IMR-90 (cell line): ENCODE measurements around the gene PROM2. TPM values are rescaled to one million over a fixed set of nuclear protein-coding genes. Genes with fewer than 3 reads are reported as not detected.

Experiments used
- ATAC-seq: fragments of 200-7000 bp; cut with Tn5 transposase; 2 replicates; pipeline ENCODE4 v1.9.1; 2020; ENCODE audit warnings: low read depth, mild to moderate bottlenecking, moderate library complexity
- BruUV-seq: library from RNA; stranded (reverse); fragments of 400-500 nt; replicated peaks from 2 replicates; lab custom pipeline; 2021; lab: Mats Ljungman, UMichigan
- CTCF ChIA-PET: fragments of 300-600 bp; formaldehyde crosslinking; extraction: SDS; loops from one replicate; lab custom pipeline; 2021; ENCODE audit warnings: antibody characterized with exemption; lab: Yijun Ruan, JAX
- POLR2A ChIA-PET: fragments of 300-600 bp; sonication (Branson Sonifier 250); formaldehyde crosslinking; loops from one replicate; lab custom pipeline; 2022; ENCODE audit warnings: antibody characterized with exemption; ENCODE audit not compliant: unreplicated experiment; lab: Charles Lee
- DNase-seq: peaks from one replicate; pipeline ENCODE4 v3.0.0; 2013
- H2AFZ ChIP-seq: replicated peaks from 2 replicates; pipeline ENCODE3; 2013; ENCODE audit warnings: low read length, mild to moderate bottlenecking; ENCODE audit not compliant: poor library complexity
- H2AK5ac ChIP-seq: 2 replicates; pipeline ENCODE4 v1.6.1; 2013; ENCODE audit warnings: low read depth, low read length, inconsistent platforms
- H2AK9ac ChIP-seq: replicated peaks from 2 replicates; pipeline ENCODE3; 2013; ENCODE audit warnings: mild to moderate bottlenecking, low read depth, low read length, moderate library complexity; ENCODE audit not compliant: poor library complexity
- H2BK120ac ChIP-seq: 2 replicates; pipeline ENCODE4 v1.6.1; 2013; ENCODE audit warnings: low read depth, low read length, inconsistent platforms
- H2BK15ac ChIP-seq: 3 replicates; pipeline ENCODE4 v1.6.1; 2013; ENCODE audit warnings: low read depth, low read length, inconsistent platforms
- H2BK20ac ChIP-seq: 2 replicates; pipeline ENCODE4 v1.6.1; 2013; ENCODE audit warnings: low read depth, mild to moderate bottlenecking, inconsistent platforms, low read length, moderate library complexity
- H2BK5ac ChIP-seq: 2 replicates; pipeline ENCODE4 v1.6.1; 2013; ENCODE audit warnings: mild to moderate bottlenecking, low read depth, low read length, inconsistent platforms; ENCODE audit not compliant: poor library complexity, severe bottlenecking
- H3K14ac ChIP-seq: replicated peaks from 2 replicates; pipeline ENCODE4 v1.6.1; 2013; ENCODE audit warnings: low read depth, low read length, inconsistent platforms
- H3K18ac ChIP-seq: 2 replicates; pipeline ENCODE4 v1.6.1; 2013; ENCODE audit warnings: low read depth, low read length, control low read depth
- H3K23ac ChIP-seq: 2 replicates; pipeline ENCODE4 v1.6.1; 2013; ENCODE audit warnings: low read depth, low read length, inconsistent platforms
- H3K27ac ChIP-seq: 2 replicates; pipeline ENCODE4 v1.5.1; 2013; ENCODE audit warnings: mild to moderate bottlenecking, control low read depth, low read length; ENCODE audit not compliant: insufficient read depth
- H3K27me3 ChIP-seq: 2 replicates; pipeline ENCODE4 v1.6.1; 2013; ENCODE audit warnings: low read length; ENCODE audit not compliant: control insufficient read depth, insufficient read depth
- H3K36me3 ChIP-seq: 2 replicates; pipeline ENCODE4 v1.6.1; 2013; ENCODE audit warnings: low read length, mixed read lengths; ENCODE audit not compliant: control insufficient read depth, insufficient read depth
- H3K4ac ChIP-seq: 2 replicates; pipeline ENCODE4 v1.6.1; 2013; ENCODE audit warnings: low read depth, low read length, inconsistent platforms
- H3K4me1 ChIP-seq: 2 replicates; pipeline ENCODE4 v1.6.1; 2013; ENCODE audit warnings: low read length, mixed read lengths; ENCODE audit not compliant: control insufficient read depth, insufficient read depth
- H3K4me2 ChIP-seq: 2 replicates; pipeline ENCODE4 v1.6.1; 2013; ENCODE audit warnings: low read depth, mild to moderate bottlenecking, control low read depth, low read length, moderate library complexity
- H3K4me3 ChIP-seq: 2 replicates; pipeline ENCODE4 v1.5.1; 2013; ENCODE audit warnings: low read depth, mild to moderate bottlenecking, control low read depth, low read length, moderate library complexity; ENCODE audit not compliant: insufficient read depth
- H3K56ac ChIP-seq: 2 replicates; pipeline ENCODE4 v1.6.1; 2013; ENCODE audit warnings: low read length, inconsistent platforms; ENCODE audit not compliant: insufficient read depth; ENCODE audit errors: extremely low read depth
- H3K79me1 ChIP-seq, 2 experiments: 2 replicates each; pipeline ENCODE4 v1.6.1; 2013; ENCODE audit warnings: low read length in 2 of 2, inconsistent platforms in 1 of 2, low read depth in 1 of 2
- H3K9ac ChIP-seq: 2 replicates; pipeline ENCODE4 v1.6.1; 2013; ENCODE audit warnings: low read depth, low read length, control low read depth
- H3K9me1 ChIP-seq: 2 replicates; pipeline ENCODE4 v1.6.1; 2013; ENCODE audit warnings: low read length, inconsistent platforms; ENCODE audit not compliant: insufficient read depth
- H3K9me3 ChIP-seq: 2 replicates; pipeline ENCODE4 v1.6.1; 2013; ENCODE audit warnings: low read length; ENCODE audit not compliant: control insufficient read depth, insufficient read depth
- H4K20me1 ChIP-seq: 2 replicates; pipeline ENCODE4 v1.6.1; 2013; ENCODE audit warnings: low read length, inconsistent platforms; ENCODE audit not compliant: insufficient read depth
- H4K5ac ChIP-seq: 2 replicates; pipeline ENCODE4 v1.6.1; 2013; ENCODE audit warnings: mild to moderate bottlenecking, low read depth, low read length, control low read depth
- H4K8ac ChIP-seq, 2 experiments: 2 replicates each; pipeline ENCODE4 v1.6.1; 2013; ENCODE audit warnings: low read depth in 2 of 2, low read length in 2 of 2, control low read depth in 1 of 2, inconsistent platforms in 1 of 2
- H4K91ac ChIP-seq: 2 replicates; pipeline ENCODE4 v1.6.1; 2013; ENCODE audit warnings: low read depth, low read length, inconsistent platforms; ENCODE audit not compliant: insufficient read depth
- BHLHE40 ChIP-seq: fragments of 150-350 bp; IDR thresholded peaks from 2 replicates; pipeline ENCODE4 v1.6.1; 2016; ENCODE audit warnings: mild to moderate bottlenecking, low read depth, low read length
- CEBPB ChIP-seq: IDR thresholded peaks from 2 replicates; pipeline ENCODE4 v1.6.1; 2012; ENCODE audit warnings: low read depth, low read length, improper control_type of control experiment
- MXI1 ChIP-seq: IDR thresholded peaks from 2 replicates; pipeline ENCODE4 v1.6.1; 2012; ENCODE audit warnings: low read depth, mild to moderate bottlenecking, low read length, moderate library complexity, borderline replicate concordance
- NFE2L2 ChIP-seq: fragments of 150-350 bp; IDR thresholded peaks from 2 replicates; pipeline ENCODE4 v1.6.1; 2016; ENCODE audit warnings: low read depth, mild to moderate bottlenecking, low read length
- POLR2A ChIP-seq: IDR thresholded peaks from 2 replicates; pipeline ENCODE4 v1.6.1; 2012; ENCODE audit warnings: mild to moderate bottlenecking, low read depth, low read length
- RAD21 ChIP-seq: IDR thresholded peaks from 2 replicates; pipeline ENCODE4 v1.6.1; 2012; ENCODE audit warnings: low read length, improper control_type of control experiment
- RFX5 ChIP-seq: IDR thresholded peaks from 2 replicates; pipeline ENCODE4 v1.8.0; 2012; ENCODE audit warnings: low read depth, mild to moderate bottlenecking, low read length, moderate library complexity
- WGBS, 2 experiments: methylation state at CpG; one replicate each; pipeline versions ENCODE4 v1.1.5 to v1.1.7; 2013; ENCODE audit warnings: missing lambda C conversion rate in 2 of 2; ENCODE audit not compliant: insufficient read length in 1 of 2; ENCODE audit errors: extremely low coverage in 2 of 2; 5-methylcytosine and 5-hydroxymethylcytosine counted together
- dilution Hi-C: fragments of 300-500 bp; cut with HindIII; formaldehyde crosslinking; loops from one replicate; pipeline ENCODE4 v1.14.3; 2018; ENCODE audit warnings: low sequenced_read_pairs; ENCODE audit not compliant: unreplicated experiment
- in situ Hi-C: fragments of 300-500 bp; cut with MboI; formaldehyde crosslinking; loops from 3 replicates; pipeline ENCODE4 v1.14.3; 2019; ENCODE audit warnings: low sequenced_read_pairs, inconsistent platforms, mixed read lengths
- intact Hi-C: fragments of 100-400 bp; cut with micrococcal nuclease; formaldehyde crosslinking; loops from 2 replicates; pipeline ENCODE4 v1.10.0; 2022
- polyA plus RNA-seq, 3 experiments: library from polyadenylated mRNA; depleted of rRNA; stranded (reverse); fragments of >200 nt; gene quantifications; 2 replicates each; pipeline ENCODE4 v1.2.3, GENCODE V29; 2012; ENCODE audit warnings: low replicate concordance in 1 of 3
- total RNA-seq: library from RNA; depleted of rRNA; stranded (reverse); fragments of >200 nt; gene quantifications from 2 replicates; pipeline ENCODE4 v1.2.3, GENCODE V29; 2012
- TF ChIP-seq, protein P1 (sequence below): fragments of 150-350 bp; IDR thresholded peaks from 2 replicates; pipeline ENCODE4 v1.6.1; 2017; ENCODE audit warnings: mild to moderate bottlenecking, antibody characterized with exemption, low read length, low read depth
- TF ChIP-seq, protein P2 (sequence below): conservative IDR thresholded peaks from 2 replicates; pipeline ENCODE4 v1.5.1; 2012; ENCODE audit warnings: mild to moderate bottlenecking, low read depth, low read length, improper control_type of control experiment
- TF ChIP-seq, protein P3 (sequence below): fragments of 150-350 bp; IDR thresholded peaks from 2 replicates; pipeline ENCODE4 v1.6.1; 2016; ENCODE audit warnings: low read depth, mild to moderate bottlenecking, low read length, moderate library complexity, borderline replicate concordance

Gene PROM2
- total and polyA plus RNA-seq, 2 of the 4 experiments (the other 2 are of a cell fraction) = 0.26 TPM; not detected in 1

DNA sequence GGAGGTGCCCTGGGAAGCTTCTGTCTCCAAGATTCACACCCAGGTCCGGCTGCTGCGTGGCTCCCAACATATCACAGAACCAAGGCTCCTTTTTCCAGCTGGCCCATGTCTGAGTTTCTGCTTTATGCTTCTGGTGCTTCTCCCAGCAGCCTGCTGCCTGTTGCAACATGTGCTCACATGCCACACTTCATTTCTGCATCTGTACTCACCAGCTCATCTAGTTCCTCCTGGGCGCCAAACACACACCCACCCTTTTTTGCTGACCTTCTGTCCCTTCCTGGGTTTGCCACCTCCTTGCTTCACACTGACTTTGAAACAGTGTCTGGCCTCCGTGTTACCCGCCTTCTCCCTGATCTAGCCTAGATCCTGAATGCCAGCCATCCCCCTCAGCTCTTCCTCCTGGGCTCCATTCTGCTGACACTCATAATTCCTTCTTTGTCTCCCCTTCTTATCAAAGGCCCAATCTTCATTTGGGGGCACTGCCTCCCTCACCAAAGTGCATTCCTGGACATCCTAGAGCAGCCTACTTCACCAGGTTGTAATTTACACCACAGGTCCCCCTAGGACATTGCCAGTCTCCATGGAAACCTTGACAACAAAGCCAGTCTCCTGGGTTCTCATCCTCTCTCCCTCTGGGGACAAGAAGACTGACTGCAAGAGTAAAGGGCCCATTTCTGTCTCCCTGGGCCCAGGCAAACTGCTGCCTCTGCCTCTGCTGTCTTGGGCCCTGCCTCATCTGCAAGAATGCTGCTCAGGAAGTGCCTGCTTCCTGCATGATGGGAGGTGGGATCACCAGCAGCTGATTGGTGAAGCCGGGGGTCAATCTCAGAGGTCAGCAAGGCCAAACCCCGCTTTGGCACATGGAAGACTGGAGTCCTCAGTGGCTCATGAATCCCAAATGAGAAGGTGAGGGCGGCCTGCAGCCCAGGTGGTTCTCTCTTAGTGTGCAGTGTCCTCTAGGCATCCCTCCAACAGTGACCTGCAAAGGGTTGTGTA, 13.9 kb upstream of the PROM2 start (continued):
- TF ChIP-seq, protein P1, sequence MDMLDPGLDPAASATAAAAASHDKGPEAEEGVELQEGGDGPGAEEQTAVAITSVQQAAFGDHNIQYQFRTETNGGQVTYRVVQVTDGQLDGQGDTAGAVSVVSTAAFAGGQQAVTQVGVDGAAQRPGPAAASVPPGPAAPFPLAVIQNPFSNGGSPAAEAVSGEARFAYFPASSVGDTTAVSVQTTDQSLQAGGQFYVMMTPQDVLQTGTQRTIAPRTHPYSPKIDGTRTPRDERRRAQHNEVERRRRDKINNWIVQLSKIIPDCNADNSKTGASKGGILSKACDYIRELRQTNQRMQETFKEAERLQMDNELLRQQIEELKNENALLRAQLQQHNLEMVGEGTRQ = no peak
- no peak for TF ChIP-seq RFX5
- TF ChIP-seq POLR2A = no peak

DNA sequence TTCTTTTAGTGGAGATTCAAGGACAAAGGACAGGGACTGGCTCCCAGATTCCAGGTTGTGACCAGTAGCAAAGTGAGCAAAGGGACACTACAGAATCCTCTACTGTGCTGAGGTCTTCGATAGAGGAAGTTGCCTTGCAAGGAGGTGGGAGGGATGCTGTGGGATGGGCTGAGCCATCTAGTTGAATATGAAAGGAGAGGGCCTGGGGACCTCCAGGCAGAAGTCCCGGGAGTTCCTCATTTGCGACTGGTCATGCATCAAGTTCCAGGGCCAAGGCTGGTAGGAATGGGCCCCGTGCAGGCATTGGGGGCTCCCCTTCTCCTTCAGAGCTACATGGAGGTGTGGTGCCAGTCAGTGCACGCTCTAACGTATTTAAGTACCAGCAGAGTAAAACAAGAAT, 12.6 kb upstream of the PROM2 start:
- no peak overlapping the region for H2AK9ac ChIP-seq
- no peak overlapping the region for H2BK120ac ChIP-seq
- in situ Hi-C loops (no loop called here), intact Hi-C loops (no loop called here), dilution Hi-C loops (no loop called here)
- no peak for DNase-seq
- H2BK20ac ChIP-seq = no peak overlapping the region
- H4K20me1 ChIP-seq = no peaks in the 10 kb centered on the region
- ATAC-seq = no peak
- no peak overlapping the region for H3K27ac ChIP-seq
- no peaks in the 10 kb centered on the region for H3K36me3 ChIP-seq
- H3K23ac ChIP-seq = no peak overlapping the region
- H3K18ac ChIP-seq = no peak overlapping the region
- no peak overlapping the region for H3K4ac ChIP-seq
- H4K91ac ChIP-seq = no peak overlapping the region
- H3K79me1 ChIP-seq = no peaks in the 10 kb centered on the region
- H3K27me3 ChIP-seq = no peaks in the 10 kb centered on the region; the same call in 1 of the 2 replicates
- H4K8ac ChIP-seq = no peak overlapping the region
- no peak overlapping the region for H3K9ac ChIP-seq
- no peak overlapping the region for H3K4me3 ChIP-seq
- peaks cover 2% of the 10 kb centered on the region; the same call in 1 of the 2 replicates for H3K9me3 ChIP-seq
- no TSS peak for BruUV-seq
- H2BK5ac ChIP-seq = no peak overlapping the region
- no peak overlapping the region for H3K4me2 ChIP-seq
- no peak overlapping the region for H3K56ac ChIP-seq
- ChIA-PET CTCF (no interaction called here), POLR2A (no interaction called here)
- H2BK15ac ChIP-seq = no peak overlapping the region
- H3K4me1 ChIP-seq = no peaks in the 10 kb centered on the region
- no peak overlapping the region for H2AK5ac ChIP-seq
- 25% methylated on average over 2 of the region's 6 CpGs; no CpG with 5 or more reads in 1 of the 2 experiments for WGBS, 2 experiments
- no peak overlapping the region for H2AFZ ChIP-seq
- H3K14ac ChIP-seq = no peak overlapping the region
- no peak overlapping the region for H4K5ac ChIP-seq
- no peaks in the 10 kb centered on the region for H3K9me1 ChIP-seq
- TF ChIP-seq RAD21 (no peak), NFE2L2 (no peak), BHLHE40 (no peak), RFX5 (no peak), MXI1 (no peak), CEBPB (no peak)
- TF ChIP-seq, protein P1 = no peak
- TF ChIP-seq, protein P2, sequence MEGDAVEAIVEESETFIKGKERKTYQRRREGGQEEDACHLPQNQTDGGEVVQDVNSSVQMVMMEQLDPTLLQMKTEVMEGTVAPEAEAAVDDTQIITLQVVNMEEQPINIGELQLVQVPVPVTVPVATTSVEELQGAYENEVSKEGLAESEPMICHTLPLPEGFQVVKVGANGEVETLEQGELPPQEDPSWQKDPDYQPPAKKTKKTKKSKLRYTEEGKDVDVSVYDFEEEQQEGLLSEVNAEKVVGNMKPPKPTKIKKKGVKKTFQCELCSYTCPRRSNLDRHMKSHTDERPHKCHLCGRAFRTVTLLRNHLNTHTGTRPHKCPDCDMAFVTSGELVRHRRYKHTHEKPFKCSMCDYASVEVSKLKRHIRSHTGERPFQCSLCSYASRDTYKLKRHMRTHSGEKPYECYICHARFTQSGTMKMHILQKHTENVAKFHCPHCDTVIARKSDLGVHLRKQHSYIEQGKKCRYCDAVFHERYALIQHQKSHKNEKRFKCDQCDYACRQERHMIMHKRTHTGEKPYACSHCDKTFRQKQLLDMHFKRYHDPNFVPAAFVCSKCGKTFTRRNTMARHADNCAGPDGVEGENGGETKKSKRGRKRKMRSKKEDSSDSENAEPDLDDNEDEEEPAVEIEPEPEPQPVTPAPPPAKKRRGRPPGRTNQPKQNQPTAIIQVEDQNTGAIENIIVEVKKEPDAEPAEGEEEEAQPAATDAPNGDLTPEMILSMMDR = no peak
- TF ChIP-seq, protein P3, sequence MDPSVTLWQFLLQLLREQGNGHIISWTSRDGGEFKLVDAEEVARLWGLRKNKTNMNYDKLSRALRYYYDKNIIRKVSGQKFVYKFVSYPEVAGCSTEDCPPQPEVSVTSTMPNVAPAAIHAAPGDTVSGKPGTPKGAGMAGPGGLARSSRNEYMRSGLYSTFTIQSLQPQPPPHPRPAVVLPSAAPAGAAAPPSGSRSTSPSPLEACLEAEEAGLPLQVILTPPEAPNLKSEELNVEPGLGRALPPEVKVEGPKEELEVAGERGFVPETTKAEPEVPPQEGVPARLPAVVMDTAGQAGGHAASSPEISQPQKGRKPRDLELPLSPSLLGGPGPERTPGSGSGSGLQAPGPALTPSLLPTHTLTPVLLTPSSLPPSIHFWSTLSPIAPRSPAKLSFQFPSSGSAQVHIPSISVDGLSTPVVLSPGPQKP = no peak
